ENCODE results near the gene TMEM17. TPM values are rescaled to one million over a fixed set of nuclear protein-coding genes. Genes with fewer than 3 reads are reported as not detected.

Gene TMEM17
- total and polyA plus RNA-seq, 2 of the 13 experiments (the other 11 are each of a cell fraction or from before 2014, with no cell fraction given): 0.22 to 0.50 TPM

DNA sequence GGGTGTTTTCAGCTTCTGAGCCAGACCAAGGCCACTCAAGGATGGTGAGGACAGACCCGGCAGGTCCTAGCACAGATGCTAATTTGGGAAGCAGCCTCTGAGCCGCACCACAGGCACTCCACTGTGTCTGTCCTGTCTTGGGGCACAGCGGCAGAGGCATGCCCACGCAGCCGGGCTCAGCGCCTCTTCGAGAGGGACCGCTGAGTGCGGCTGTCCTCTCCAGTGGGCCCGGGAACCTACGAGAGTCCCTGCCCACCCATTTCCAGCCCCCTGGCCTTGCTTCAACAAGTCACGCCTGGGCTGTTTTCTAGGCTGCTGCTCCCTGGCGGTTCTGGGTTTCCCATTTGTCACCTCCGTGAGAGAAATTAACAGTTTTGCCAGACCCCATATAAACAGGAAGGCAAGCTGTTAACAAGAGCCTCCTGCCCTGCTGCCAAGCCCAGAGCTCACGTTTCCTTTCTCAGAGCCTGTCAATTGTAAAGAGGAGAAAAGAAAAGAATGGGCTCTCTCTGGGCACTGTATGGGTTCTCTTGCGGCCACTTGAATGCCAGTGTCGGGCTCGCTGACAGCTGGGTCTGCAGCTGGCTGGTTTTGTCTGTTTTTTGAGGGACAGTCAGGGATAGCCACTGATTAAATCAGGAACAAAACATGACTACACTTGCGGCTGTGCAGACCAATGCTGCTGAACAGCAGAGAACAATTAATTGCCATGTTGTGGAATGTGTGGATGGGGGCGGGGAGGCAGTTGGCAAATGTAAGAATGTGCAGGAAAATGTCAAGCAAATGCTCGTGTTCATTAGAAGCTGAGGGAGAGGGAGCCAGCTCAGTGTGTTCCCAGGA, 30.6 kb downstream of the TMEM17 start:
- Histone ChIP-seq H4K20me1 (ENCODE audit: insufficient read depth, low read length) (no peaks in the 10 kb centered on the region), H3K27me3 (ENCODE audit: control insufficient read depth in 1 of 2, insufficient read depth in 2 of 2, low read length in 2 of 2) (no peaks in the 10 kb centered on the region), H3K27ac (ENCODE audit: extremely low read length, insufficient read depth, low read length) (no peak overlapping the region), H2AFZ (ENCODE audit: low read length) (no peak overlapping the region), H3K36me3 (replicated peaks in 1 of 2; ENCODE audit: control insufficient read depth in 1 of 2, insufficient read depth in 2 of 2, low read length in 2 of 2) (no peaks in the 10 kb centered on the region), H3K4me1 (ENCODE audit: insufficient read depth, low read length) (peaks cover 52% of the 10 kb centered on the region), H3K4me2 (ENCODE audit: low read depth, low read length) (no peak overlapping the region), H3K4me3 (replicated peaks in 1 of 3; ENCODE audit: insufficient read depth in 1 of 3, low read depth in 2 of 3, low read length in 3 of 3) (no peak overlapping the region), H3K79me2 (ENCODE audit: insufficient read depth, low read length) (no peaks in the 10 kb centered on the region), H3K9ac (ENCODE audit: insufficient read depth, low read depth, low read length) (no peak overlapping the region; the same call in 1 of the 2 replicates), H3K9me3 (ENCODE audit: low read length) (no peaks in the 10 kb centered on the region)
- intact Hi-C loops (cut with micrococcal nuclease; ENCODE audit: unreplicated experiment) (no loop called here), in situ Hi-C loops (cut with HindIII; ENCODE audit: extremely low pct_ligation_motif_present, low pct_unique_long_range_greater_than_20kb) (no loop called here)
- DNase-seq (ENCODE audit: low spot score): no peak
- BruUV-seq (replicated peaks): no TSS peak
- TF ChIP-seq EP300 (IDR thresholded peaks at IDR 0.05; ENCODE audit: low read depth in 2 of 2, low read length in 2 of 2): no peak
- no peak for TF ChIP-seq EP300 (CRISPR knock-in tag; IDR thresholded peaks at IDR 0.05; ENCODE audit: borderline replicate concordance)
- TF ChIP-seq ZNF546 (CRISPR knock-in tag; conservative IDR thresholded peaks at IDR 0.05): no peak
- TF ChIP-seq HIVEP1 (CRISPR knock-in tag; IDR thresholded peaks at IDR 0.05): no peak
- TF ChIP-seq, protein P1, sequence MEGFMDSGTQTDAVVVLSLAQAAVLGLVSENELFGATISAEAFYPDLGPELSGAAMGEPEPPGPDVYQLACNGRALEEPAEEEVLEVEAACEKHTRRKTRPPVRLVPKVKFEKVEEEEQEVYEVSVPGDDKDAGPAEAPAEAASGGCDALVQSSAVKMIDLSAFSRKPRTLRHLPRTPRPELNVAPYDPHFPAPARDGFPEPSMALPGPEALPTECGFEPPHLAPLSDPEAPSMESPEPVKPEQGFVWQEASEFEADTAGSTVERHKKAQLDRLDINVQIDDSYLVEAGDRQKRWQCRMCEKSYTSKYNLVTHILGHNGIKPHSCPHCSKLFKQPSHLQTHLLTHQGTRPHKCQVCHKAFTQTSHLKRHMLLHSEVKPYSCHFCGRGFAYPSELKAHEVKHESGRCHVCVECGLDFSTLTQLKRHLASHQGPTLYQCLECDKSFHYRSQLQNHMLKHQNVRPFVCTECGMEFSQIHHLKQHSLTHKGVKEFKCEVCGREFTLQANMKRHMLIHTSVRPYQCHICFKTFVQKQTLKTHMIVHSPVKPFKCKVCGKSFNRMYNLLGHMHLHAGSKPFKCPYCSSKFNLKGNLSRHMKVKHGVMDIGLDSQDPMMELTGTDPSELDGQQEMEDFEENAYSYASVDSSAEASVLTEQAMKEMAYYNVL (CRISPR knock-in tag; IDR thresholded peaks at IDR 0.05; ENCODE audit: borderline replicate concordance): no peak
- TF ChIP-seq ZNF550 (CRISPR knock-in tag; IDR thresholded peaks at IDR 0.05; ENCODE audit: borderline replicate concordance): no peak
- no peak for TF ChIP-seq GTF2F1 (IDR thresholded peaks at IDR 0.05; ENCODE audit: low read length)
- TF ChIP-seq SPEN (CRISPR knock-in tag; IDR thresholded peaks at IDR 0.05; ENCODE audit: low read depth): no peak
- no peak for TF ChIP-seq ETV5 (CRISPR knock-in tag; IDR thresholded peaks at IDR 0.05; ENCODE audit: borderline replicate concordance)
- no peak for ATAC-seq
- ChIA-PET POLR2A (interaction anchor here (1.2 kb wide), 1 partner anchor 10 kb away, joined by 3 read pairs; no protein-coding TSS in a partner anchor), CTCF (ENCODE audit: low intra/inter-chr PET ratio, low total read pairs) (no interaction called here)
- FAIRE-seq: no peak
- 96% methylated on average over 20 of the region's 21 CpGs for WGBS (ENCODE audit: low lambda C conversion rate)
